HepG2 (cell line): ENCODE results near the gene COA3. TPM values are rescaled to one million over a fixed set of nuclear protein-coding genes. Genes with fewer than 3 reads are reported as not detected.

Experiments used
- ATRX ChIP-seq: sonication (generic); formaldehyde crosslinking; IDR thresholded peaks from 2 replicates; pipeline ENCODE4 v1.4.0; 2020; ENCODE audit warnings: missing genetic modification reagents, borderline replicate concordance
- CEBPB ChIP-seq: IDR thresholded peaks from 2 replicates; pipeline ENCODE4 v1.6.1; 2011; ENCODE audit warnings: low read depth, low read length, improper control_type of control experiment, borderline replicate concordance
- CEBPG ChIP-seq: IDR thresholded peaks from 2 replicates; pipeline ENCODE4 v1.6.1; 2016
- CENPT ChIP-seq: sonication (generic); formaldehyde crosslinking; IDR thresholded peaks from 2 replicates; pipeline ENCODE4 v1.8.0; 2022; ENCODE audit warnings: low read depth, mild to moderate bottlenecking, moderate library complexity, missing genetic modification reagents
- HHEX ChIP-seq: IDR thresholded peaks from 2 replicates; pipeline ENCODE4 v1.6.1; 2016; ENCODE audit warnings: control low read depth
- ISX ChIP-seq: sonication (generic); formaldehyde crosslinking; conservative IDR thresholded peaks from 2 replicates; pipeline ENCODE4 v1.5.0; 2020; ENCODE audit warnings: missing genetic modification reagents
- MAF1 ChIP-seq: sonication (generic); formaldehyde crosslinking; IDR thresholded peaks from 2 replicates; pipeline ENCODE4 v1.5.0; 2020; ENCODE audit warnings: missing genetic modification reagents, borderline replicate concordance
- NCOA2 ChIP-seq: sonication (generic); formaldehyde crosslinking; IDR thresholded peaks from 2 replicates; pipeline ENCODE4 v1.8.0; 2022; ENCODE audit warnings: inconsistent platforms
- NONO ChIP-seq, 2 experiments: fragments of 450-650 bp in 1 of 2; sonication (generic) in 1 of 2; formaldehyde crosslinking in 1 of 2; IDR thresholded peaks in 1 of 2; conservative IDR thresholded peaks in 1 of 2; 2 replicates each; pipeline versions ENCODE4 v1.6.1 to v1.8.0; 2017 to 2022; ENCODE audit warnings: mild to moderate bottlenecking in 1 of 2, missing genetic modification reagents in 1 of 2, moderate library complexity in 1 of 2
- RFX3 ChIP-seq: IDR thresholded peaks from 2 replicates; pipeline ENCODE4 v1.6.1; 2016; ENCODE audit warnings: missing biosample characterization, missing genetic modification reagents
- SPEN ChIP-seq: sonication (generic); formaldehyde crosslinking; IDR thresholded peaks from 2 replicates; pipeline ENCODE4 v1.5.1; 2020; ENCODE audit warnings: low read depth, mild to moderate bottlenecking, missing genetic modification reagents
- TAF15 ChIP-seq: fragments of 200-400 bp; formaldehyde crosslinking; IDR thresholded peaks from one replicate; pipeline ENCODE4 v1.6.1; 2018; ENCODE audit warnings: mild to moderate bottlenecking, low read depth, low read length; ENCODE audit not compliant: poor library complexity, severe bottlenecking
- TCF7 ChIP-seq: sonication (generic); IDR thresholded peaks from 2 replicates; pipeline ENCODE4 v1.6.1; 2016; ENCODE audit warnings: antibody characterized with exemption, low read depth
- ZC3H13 ChIP-seq: sonication (generic); formaldehyde crosslinking; IDR thresholded peaks from 2 replicates; pipeline ENCODE4 v1.8.1; 2023; ENCODE audit warnings: mild to moderate bottlenecking, missing genetic modification reagents, moderate library complexity
- ZFYVE20 ChIP-seq: sonication (generic); formaldehyde crosslinking; IDR thresholded peaks from 2 replicates; pipeline ENCODE4 v1.8.0; 2023; ENCODE audit warnings: low read depth, mild to moderate bottlenecking, moderate library complexity, missing genetic modification reagents, borderline replicate concordance
- ZNF484 ChIP-seq: sonication (generic); formaldehyde crosslinking; IDR thresholded peaks from 2 replicates; pipeline ENCODE4 v1.5.1; 2020; ENCODE audit warnings: mild to moderate bottlenecking, low read depth, missing genetic modification reagents, borderline replicate concordance
- ZNF530 ChIP-seq: sonication (generic); formaldehyde crosslinking; IDR thresholded peaks from 2 replicates; pipeline ENCODE4 v1.5.0; 2020; ENCODE audit warnings: low read depth, mild to moderate bottlenecking, missing genetic modification reagents
- ZNF720 ChIP-seq: sonication (generic); formaldehyde crosslinking; IDR thresholded peaks from 2 replicates; pipeline ENCODE4 v1.4.0; 2020; ENCODE audit warnings: missing genetic modification reagents
- polyA plus RNA-seq, 8 experiments: library from polyadenylated mRNA; depleted of rRNA in 3 of 8; stranded (reverse) in 7 of 8; unstranded in 1 of 8; fragments of >200 nt; fragmentation: Illumina TruSeq in 4 of 8; extraction: Trizol in 4 of 8; gene quantifications; 2 replicates each; pipeline versions ENCODE4 v1.2.1 to v1.2.3, GENCODE V29; 2011 to 2016; ENCODE audit warnings: low read depth in 4 of 8, missing spikeins in 1 of 8, mixed read lengths in 1 of 8; ENCODE audit not compliant: insufficient read depth in 1 of 8
- total RNA-seq, 5 experiments: library from RNA; depleted of rRNA; stranded (reverse); fragments of >200 nt; fragmentation: Illumina TruSeq; extraction: Trizol; gene quantifications; 2 replicates each; pipeline ENCODE4 v1.2.3, GENCODE V29; 2016; ENCODE audit warnings: low read depth in 1 of 5
- TF ChIP-seq, protein P1 (sequence below): sonication (generic); formaldehyde crosslinking; IDR thresholded peaks from 2 replicates; pipeline ENCODE4 v1.8.0; 2022; ENCODE audit warnings: missing genetic modification reagents, mild to moderate bottlenecking, borderline replicate concordance
- TF ChIP-seq, protein P2 (sequence below): sonication (generic); formaldehyde crosslinking; IDR thresholded peaks from 2 replicates; pipeline ENCODE4 v1.5.1; 2020; ENCODE audit warnings: missing genetic modification reagents, mild to moderate bottlenecking, borderline replicate concordance
- TF ChIP-seq, protein P3 (sequence below): sonication (generic); formaldehyde crosslinking; IDR thresholded peaks from 2 replicates; pipeline ENCODE4 v1.5.0; 2020; ENCODE audit warnings: missing genetic modification reagents

Gene COA3
- total and polyA plus RNA-seq, 2 of the 13 experiments (the other 11 are each of a cell fraction or from before 2014, with no cell fraction given), result 133 to 202 TPM

DNA sequence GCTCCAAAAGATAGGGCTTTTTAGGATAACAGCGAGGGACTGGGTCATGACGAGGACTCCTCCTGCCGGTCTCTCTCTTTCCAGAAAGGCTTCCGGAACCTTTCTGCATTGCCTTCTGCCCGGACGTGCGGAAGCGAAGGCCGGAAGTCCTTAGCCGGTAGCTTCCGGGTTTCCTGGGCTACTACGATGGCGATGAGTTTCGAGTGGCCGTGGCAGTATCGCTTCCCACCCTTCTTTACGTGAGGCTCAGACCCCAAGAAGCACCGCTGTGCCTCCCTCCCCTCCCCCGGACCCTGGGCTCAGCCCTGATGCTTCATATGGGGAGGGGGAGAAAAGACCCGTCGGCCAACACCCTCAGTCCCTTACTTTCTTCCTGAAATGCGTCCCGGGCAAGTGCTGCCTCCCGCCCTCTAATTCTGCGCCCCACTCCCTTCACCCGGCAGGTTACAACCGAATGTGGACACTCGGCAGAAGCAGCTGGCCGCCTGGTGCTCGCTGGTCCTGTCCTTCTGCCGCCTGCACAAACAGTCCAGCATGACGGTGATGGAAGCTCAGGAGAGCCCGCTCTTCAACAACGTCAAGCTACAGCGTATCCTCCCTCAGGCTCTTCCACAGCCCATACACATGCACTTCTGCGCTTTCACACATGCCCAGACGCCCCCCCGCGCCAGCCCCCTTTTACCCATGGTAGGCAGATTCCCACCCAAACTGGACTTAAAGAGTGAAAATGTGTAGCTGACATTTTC, 25.0 kb downstream of the COA3 start, which contains the start of gene VPS25 (continued):
- TF ChIP-seq CEBPB (no peak), ZNF720 (no peak; the same call in 1 of the 2 replicates), CENPT (no peak), ZFYVE20 (CRISPR knock-in tag) (no peak), CEBPG (peak; percentile 49; the same call in 1 of the 2 replicates), ZNF530 (no peak), RFX3 (CRISPR knock-in tag) (peak; percentile 58; the same call in 1 of the 2 replicates), ZNF484 (CRISPR knock-in tag) (no peak), NCOA2 (CRISPR knock-in tag) (peak; percentile 80; the same call in 1 of the 2 replicates), NONO (IDR thresholded peaks at IDR 0.05) (no peak), NONO (CRISPR knock-in tag; conservative IDR thresholded peaks at IDR 0.05) (peak; percentile 85), TCF7 (no peak), ISX (CRISPR knock-in tag) (0 out of 2 replicates have a peak, but pooled peaks have one; percentile 71), TAF15 (no peak), ZC3H13 (peak; percentile 66; the same call in 1 of the 2 replicates), MAF1 (CRISPR knock-in tag) (no peak), ATRX (CRISPR knock-in tag) (no peak), HHEX (CRISPR knock-in tag) (no peak), SPEN (CRISPR knock-in tag) (peak; percentile 96)
- TF ChIP-seq, protein P1, sequence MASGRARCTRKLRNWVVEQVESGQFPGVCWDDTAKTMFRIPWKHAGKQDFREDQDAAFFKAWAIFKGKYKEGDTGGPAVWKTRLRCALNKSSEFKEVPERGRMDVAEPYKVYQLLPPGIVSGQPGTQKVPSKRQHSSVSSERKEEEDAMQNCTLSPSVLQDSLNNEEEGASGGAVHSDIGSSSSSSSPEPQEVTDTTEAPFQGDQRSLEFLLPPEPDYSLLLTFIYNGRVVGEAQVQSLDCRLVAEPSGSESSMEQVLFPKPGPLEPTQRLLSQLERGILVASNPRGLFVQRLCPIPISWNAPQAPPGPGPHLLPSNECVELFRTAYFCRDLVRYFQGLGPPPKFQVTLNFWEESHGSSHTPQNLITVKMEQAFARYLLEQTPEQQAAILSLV (CRISPR knock-in tag), result peak; percentile 90
- TF ChIP-seq, protein P2, sequence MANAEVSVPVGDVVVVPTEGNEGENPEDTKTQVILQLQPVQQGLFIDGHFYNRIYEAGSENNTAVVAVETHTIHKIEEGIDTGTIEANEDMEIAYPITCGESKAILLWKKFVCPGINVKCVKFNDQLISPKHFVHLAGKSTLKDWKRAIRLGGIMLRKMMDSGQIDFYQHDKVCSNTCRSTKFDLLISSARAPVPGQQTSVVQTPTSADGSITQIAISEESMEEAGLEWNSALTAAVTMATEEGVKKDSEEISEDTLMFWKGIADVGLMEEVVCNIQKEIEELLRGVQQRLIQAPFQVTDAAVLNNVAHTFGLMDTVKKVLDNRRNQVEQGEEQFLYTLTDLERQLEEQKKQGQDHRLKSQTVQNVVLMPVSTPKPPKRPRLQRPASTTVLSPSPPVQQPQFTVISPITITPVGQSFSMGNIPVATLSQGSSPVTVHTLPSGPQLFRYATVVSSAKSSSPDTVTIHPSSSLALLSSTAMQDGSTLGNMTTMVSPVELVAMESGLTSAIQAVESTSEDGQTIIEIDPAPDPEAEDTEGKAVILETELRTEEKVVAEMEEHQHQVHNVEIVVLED (CRISPR knock-in tag), result peak; percentile 75
- TF ChIP-seq, protein P3, sequence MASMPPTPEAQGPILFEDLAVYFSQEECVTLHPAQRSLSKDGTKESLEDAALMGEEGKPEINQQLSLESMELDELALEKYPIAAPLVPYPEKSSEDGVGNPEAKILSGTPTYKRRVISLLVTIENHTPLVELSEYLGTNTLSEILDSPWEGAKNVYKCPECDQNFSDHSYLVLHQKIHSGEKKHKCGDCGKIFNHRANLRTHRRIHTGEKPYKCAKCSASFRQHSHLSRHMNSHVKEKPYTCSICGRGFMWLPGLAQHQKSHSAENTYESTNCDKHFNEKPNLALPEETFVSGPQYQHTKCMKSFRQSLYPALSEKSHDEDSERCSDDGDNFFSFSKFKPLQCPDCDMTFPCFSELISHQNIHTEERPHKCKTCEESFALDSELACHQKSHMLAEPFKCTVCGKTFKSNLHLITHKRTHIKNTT (CRISPR knock-in tag), result no peak
